ENCODE measurements around the gene MYO1G. TPM values are rescaled to one million over a fixed set of nuclear protein-coding genes. Genes with fewer than 3 reads are reported as not detected.

MYO1G gene
- total RNA-seq, 1 experiment from 2014 or later: 0.57 TPM

DNA sequence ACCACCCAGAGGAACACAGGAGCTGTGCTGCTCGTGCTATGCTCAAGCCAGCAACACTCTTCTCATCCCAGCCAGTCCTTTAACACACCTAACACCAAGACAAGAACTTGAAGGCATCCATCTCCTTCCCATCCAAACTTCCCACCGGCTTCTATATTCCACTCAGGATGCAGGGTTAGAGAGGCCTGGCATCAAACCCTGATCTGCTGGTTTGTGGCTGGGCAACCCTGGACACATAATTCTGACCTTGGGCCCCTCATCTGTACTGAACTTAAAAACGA, 5.6 kb upstream of the MYO1G start:
- H2BK120ac ChIP-seq (ENCODE audit: low read depth, low read length, poor library complexity, severe bottlenecking): no peak overlapping the region
- no peak overlapping the region for H3K4ac ChIP-seq (ENCODE audit: low read depth, low read length)
- no peak overlapping the region for H2BK5ac ChIP-seq (ENCODE audit: insufficient read length, low read length)
- H4K8ac ChIP-seq (replicated peaks; ENCODE audit: insufficient read length, low read depth, low read length): no peak overlapping the region
- no peak overlapping the region for H3K56ac ChIP-seq (ENCODE audit: insufficient read length, low read depth, low read length)
- Mint-ChIP-seq H3K36me3 (ENCODE audit: insufficient read depth in 1 of 3, low read depth in 3 of 3) (peaks cover 36 to 68% (median 40%) of the 10 kb centered on the region in 3 experiments), H3K4me1 (peaks cover 27 to 33% of the 10 kb centered on the region in 2 experiments), H3K27ac (peak overlapping the region in 2 of 3 experiments; percentile 68 to 99; a peak in 4 of 7 replicates), H3K4me3 (peak overlapping the region; percentile 96 to 99), H3K27me3 (ENCODE audit: low read depth) (no peaks in the 10 kb centered on the region; the same call in 1 of the 2 replicates), H3K9me3 (no peaks in the 10 kb centered on the region; a peak in 1 of 5 replicates)
- no peak overlapping the region for H4K91ac ChIP-seq (ENCODE audit: insufficient read length, low read depth, low read length)
- H3K18ac ChIP-seq (ENCODE audit: insufficient read length, low read depth, low read length): no peak overlapping the region
- no peak overlapping the region for H2BK20ac ChIP-seq (ENCODE audit: low read depth, low read length, poor library complexity, severe bottlenecking)
- no CpG with 5 or more reads among the region's 3 CpGs for WGBS (ENCODE audit: extremely low coverage, insufficient read length, low lambda C conversion rate)
- H3K23me2 ChIP-seq (ENCODE audit: insufficient read length, low read depth, low read length, poor library complexity, severe bottlenecking): peaks cover 3% of the 10 kb centered on the region
- H2BK15ac ChIP-seq (ENCODE audit: low read depth, low read length): no peak overlapping the region
- H3K79me1 ChIP-seq (ENCODE audit: insufficient read depth, low read depth, low read length, poor library complexity, severe bottlenecking): peaks cover 4% of the 10 kb centered on the region
- H3K79me2 ChIP-seq (ENCODE audit: insufficient read depth, low read length): peaks cover 13% of the 10 kb centered on the region; the same call in 1 of the 2 replicates
- H3K14ac ChIP-seq (ENCODE audit: insufficient read depth, low read length): no peak overlapping the region
- TF ChIP-seq, protein P1, sequence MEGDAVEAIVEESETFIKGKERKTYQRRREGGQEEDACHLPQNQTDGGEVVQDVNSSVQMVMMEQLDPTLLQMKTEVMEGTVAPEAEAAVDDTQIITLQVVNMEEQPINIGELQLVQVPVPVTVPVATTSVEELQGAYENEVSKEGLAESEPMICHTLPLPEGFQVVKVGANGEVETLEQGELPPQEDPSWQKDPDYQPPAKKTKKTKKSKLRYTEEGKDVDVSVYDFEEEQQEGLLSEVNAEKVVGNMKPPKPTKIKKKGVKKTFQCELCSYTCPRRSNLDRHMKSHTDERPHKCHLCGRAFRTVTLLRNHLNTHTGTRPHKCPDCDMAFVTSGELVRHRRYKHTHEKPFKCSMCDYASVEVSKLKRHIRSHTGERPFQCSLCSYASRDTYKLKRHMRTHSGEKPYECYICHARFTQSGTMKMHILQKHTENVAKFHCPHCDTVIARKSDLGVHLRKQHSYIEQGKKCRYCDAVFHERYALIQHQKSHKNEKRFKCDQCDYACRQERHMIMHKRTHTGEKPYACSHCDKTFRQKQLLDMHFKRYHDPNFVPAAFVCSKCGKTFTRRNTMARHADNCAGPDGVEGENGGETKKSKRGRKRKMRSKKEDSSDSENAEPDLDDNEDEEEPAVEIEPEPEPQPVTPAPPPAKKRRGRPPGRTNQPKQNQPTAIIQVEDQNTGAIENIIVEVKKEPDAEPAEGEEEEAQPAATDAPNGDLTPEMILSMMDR (conservative IDR thresholded peaks at IDR 0.05): no peak
- H3K4me2 ChIP-seq (ENCODE audit: insufficient read depth, insufficient read length, low read length): peak overlapping the region; percentile 92
- H4K5ac ChIP-seq (ENCODE audit: insufficient read length, low read depth, low read length): no peak overlapping the region
- no peak overlapping the region for H3T11ph ChIP-seq (ENCODE audit: low read length)
- H4K20me1 ChIP-seq (ENCODE audit: control insufficient read depth, insufficient read depth, insufficient read length): no peaks in the 10 kb centered on the region
- no peak overlapping the region for H3K27ac ChIP-seq (ENCODE audit: insufficient read length, low read depth, low read length)
- H3K4me1 ChIP-seq (ENCODE audit: insufficient read depth, low read length): no peaks in the 10 kb centered on the region
- no peak overlapping the region for H2AK5ac ChIP-seq (ENCODE audit: insufficient read length, low read length)
- no peak for DNase-seq
- no peaks in the 10 kb centered on the region for H3K9me3 ChIP-seq (ENCODE audit: control insufficient read depth, low read depth, low read length)
- H2AFZ ChIP-seq (ENCODE audit: low read length): no peak overlapping the region
- H3K27me3 ChIP-seq (ENCODE audit: insufficient read depth, low read length): no peaks in the 10 kb centered on the region
- H3K9ac ChIP-seq (ENCODE audit: extremely low read depth, insufficient read length, low read length): peak overlapping the region; percentile 99
- H2BK12ac ChIP-seq (ENCODE audit: insufficient read length, low read depth, low read length): no peak overlapping the region
- H3K23ac ChIP-seq (ENCODE audit: insufficient read length, low read depth, low read length): no peak overlapping the region

Data from H9 (cell line).